IMR-90 (cell line): ENCODE data around the gene PANK4. TPM values are rescaled to one million over a fixed set of nuclear protein-coding genes. Genes with fewer than 3 reads are reported as not detected.

Source experiments
- ATAC-seq: fragments of 200-7000 bp; cut with Tn5 transposase; 2 replicates; pipeline ENCODE4 v1.9.1; 2020; ENCODE audit warnings: low read depth, mild to moderate bottlenecking, moderate library complexity
- BruUV-seq: library from RNA; stranded (reverse); fragments of 400-500 nt; replicated peaks from 2 replicates; lab custom pipeline; 2021; lab: Mats Ljungman, UMichigan
- CTCF ChIA-PET: fragments of 300-600 bp; formaldehyde crosslinking; extraction: SDS; loops from one replicate; lab custom pipeline; 2021; ENCODE audit warnings: antibody characterized with exemption; lab: Yijun Ruan, JAX
- POLR2A ChIA-PET: fragments of 300-600 bp; sonication (Branson Sonifier 250); formaldehyde crosslinking; loops from one replicate; lab custom pipeline; 2022; ENCODE audit warnings: antibody characterized with exemption; ENCODE audit not compliant: unreplicated experiment; lab: Charles Lee
- DNase-seq: peaks from one replicate; pipeline ENCODE4 v3.0.0; 2013
- H2AFZ ChIP-seq: replicated peaks from 2 replicates; pipeline ENCODE3; 2013; ENCODE audit warnings: low read length, mild to moderate bottlenecking; ENCODE audit not compliant: poor library complexity
- H2AK5ac ChIP-seq: 2 replicates; pipeline ENCODE4 v1.6.1; 2013; ENCODE audit warnings: low read depth, low read length, inconsistent platforms
- H2AK9ac ChIP-seq: replicated peaks from 2 replicates; pipeline ENCODE3; 2013; ENCODE audit warnings: mild to moderate bottlenecking, low read depth, low read length, moderate library complexity; ENCODE audit not compliant: poor library complexity
- H2BK120ac ChIP-seq: 2 replicates; pipeline ENCODE4 v1.6.1; 2013; ENCODE audit warnings: low read depth, low read length, inconsistent platforms
- H2BK15ac ChIP-seq: 3 replicates; pipeline ENCODE4 v1.6.1; 2013; ENCODE audit warnings: low read depth, low read length, inconsistent platforms
- H2BK20ac ChIP-seq: 2 replicates; pipeline ENCODE4 v1.6.1; 2013; ENCODE audit warnings: low read depth, mild to moderate bottlenecking, inconsistent platforms, low read length, moderate library complexity
- H2BK5ac ChIP-seq: 2 replicates; pipeline ENCODE4 v1.6.1; 2013; ENCODE audit warnings: mild to moderate bottlenecking, low read depth, low read length, inconsistent platforms; ENCODE audit not compliant: poor library complexity, severe bottlenecking
- H3K14ac ChIP-seq: replicated peaks from 2 replicates; pipeline ENCODE4 v1.6.1; 2013; ENCODE audit warnings: low read depth, low read length, inconsistent platforms
- H3K18ac ChIP-seq: 2 replicates; pipeline ENCODE4 v1.6.1; 2013; ENCODE audit warnings: low read depth, low read length, control low read depth
- H3K23ac ChIP-seq: 2 replicates; pipeline ENCODE4 v1.6.1; 2013; ENCODE audit warnings: low read depth, low read length, inconsistent platforms
- H3K27ac ChIP-seq: 2 replicates; pipeline ENCODE4 v1.5.1; 2013; ENCODE audit warnings: mild to moderate bottlenecking, control low read depth, low read length; ENCODE audit not compliant: insufficient read depth
- H3K27me3 ChIP-seq: 2 replicates; pipeline ENCODE4 v1.6.1; 2013; ENCODE audit warnings: low read length; ENCODE audit not compliant: control insufficient read depth, insufficient read depth
- H3K36me3 ChIP-seq: 2 replicates; pipeline ENCODE4 v1.6.1; 2013; ENCODE audit warnings: low read length, mixed read lengths; ENCODE audit not compliant: control insufficient read depth, insufficient read depth
- H3K4ac ChIP-seq: 2 replicates; pipeline ENCODE4 v1.6.1; 2013; ENCODE audit warnings: low read depth, low read length, inconsistent platforms
- H3K4me1 ChIP-seq: 2 replicates; pipeline ENCODE4 v1.6.1; 2013; ENCODE audit warnings: low read length, mixed read lengths; ENCODE audit not compliant: control insufficient read depth, insufficient read depth
- H3K4me2 ChIP-seq: 2 replicates; pipeline ENCODE4 v1.6.1; 2013; ENCODE audit warnings: low read depth, mild to moderate bottlenecking, control low read depth, low read length, moderate library complexity
- H3K4me3 ChIP-seq: 2 replicates; pipeline ENCODE4 v1.5.1; 2013; ENCODE audit warnings: low read depth, mild to moderate bottlenecking, control low read depth, low read length, moderate library complexity; ENCODE audit not compliant: insufficient read depth
- H3K56ac ChIP-seq: 2 replicates; pipeline ENCODE4 v1.6.1; 2013; ENCODE audit warnings: low read length, inconsistent platforms; ENCODE audit not compliant: insufficient read depth; ENCODE audit errors: extremely low read depth
- H3K79me1 ChIP-seq, 2 experiments: 2 replicates each; pipeline ENCODE4 v1.6.1; 2013; ENCODE audit warnings: low read length in 2 of 2, inconsistent platforms in 1 of 2, low read depth in 1 of 2
- H3K9ac ChIP-seq: 2 replicates; pipeline ENCODE4 v1.6.1; 2013; ENCODE audit warnings: low read depth, low read length, control low read depth
- H3K9me1 ChIP-seq: 2 replicates; pipeline ENCODE4 v1.6.1; 2013; ENCODE audit warnings: low read length, inconsistent platforms; ENCODE audit not compliant: insufficient read depth
- H3K9me3 ChIP-seq: 2 replicates; pipeline ENCODE4 v1.6.1; 2013; ENCODE audit warnings: low read length; ENCODE audit not compliant: control insufficient read depth, insufficient read depth
- H4K20me1 ChIP-seq: 2 replicates; pipeline ENCODE4 v1.6.1; 2013; ENCODE audit warnings: low read length, inconsistent platforms; ENCODE audit not compliant: insufficient read depth
- H4K5ac ChIP-seq: 2 replicates; pipeline ENCODE4 v1.6.1; 2013; ENCODE audit warnings: mild to moderate bottlenecking, low read depth, low read length, control low read depth
- H4K8ac ChIP-seq, 2 experiments: 2 replicates each; pipeline ENCODE4 v1.6.1; 2013; ENCODE audit warnings: low read depth in 2 of 2, low read length in 2 of 2, control low read depth in 1 of 2, inconsistent platforms in 1 of 2
- H4K91ac ChIP-seq: 2 replicates; pipeline ENCODE4 v1.6.1; 2013; ENCODE audit warnings: low read depth, low read length, inconsistent platforms; ENCODE audit not compliant: insufficient read depth
- CHD1 ChIP-seq: IDR thresholded peaks from 2 replicates; pipeline ENCODE4 v1.6.1; 2012; ENCODE audit warnings: low read depth, low read length, improper control_type of control experiment
- CTCF ChIP-seq: conservative IDR thresholded peaks from 2 replicates; pipeline ENCODE4 v1.5.1; 2012; ENCODE audit warnings: mild to moderate bottlenecking, low read depth, low read length, improper control_type of control experiment
- MAZ ChIP-seq: IDR thresholded peaks from 2 replicates; pipeline ENCODE4 v1.6.1; 2012; ENCODE audit warnings: low read depth, mild to moderate bottlenecking, low read length, improper control_type of control experiment, moderate library complexity, borderline replicate concordance
- MXI1 ChIP-seq: IDR thresholded peaks from 2 replicates; pipeline ENCODE4 v1.6.1; 2012; ENCODE audit warnings: low read depth, mild to moderate bottlenecking, low read length, moderate library complexity, borderline replicate concordance
- NFE2L2 ChIP-seq: fragments of 150-350 bp; IDR thresholded peaks from 2 replicates; pipeline ENCODE4 v1.6.1; 2016; ENCODE audit warnings: low read depth, mild to moderate bottlenecking, low read length
- POLR2A ChIP-seq: IDR thresholded peaks from 2 replicates; pipeline ENCODE4 v1.6.1; 2012; ENCODE audit warnings: mild to moderate bottlenecking, low read depth, low read length
- SMC3 ChIP-seq: fragments of 150-350 bp; IDR thresholded peaks from 2 replicates; pipeline ENCODE4 v1.6.1; 2016; ENCODE audit warnings: low read depth, mild to moderate bottlenecking, antibody characterized with exemption, low read length, moderate library complexity
- WGBS, 2 experiments: methylation state at CpG; one replicate each; pipeline versions ENCODE4 v1.1.5 to v1.1.7; 2013; ENCODE audit warnings: missing lambda C conversion rate in 2 of 2; ENCODE audit not compliant: insufficient read length in 1 of 2; ENCODE audit errors: extremely low coverage in 2 of 2; 5-methylcytosine and 5-hydroxymethylcytosine counted together
- dilution Hi-C: fragments of 300-500 bp; cut with HindIII; formaldehyde crosslinking; loops from one replicate; pipeline ENCODE4 v1.14.3; 2018; ENCODE audit warnings: low sequenced_read_pairs; ENCODE audit not compliant: unreplicated experiment
- in situ Hi-C: fragments of 300-500 bp; cut with MboI; formaldehyde crosslinking; loops from 3 replicates; pipeline ENCODE4 v1.14.3; 2019; ENCODE audit warnings: low sequenced_read_pairs, inconsistent platforms, mixed read lengths
- intact Hi-C: fragments of 100-400 bp; cut with micrococcal nuclease; formaldehyde crosslinking; loops from 2 replicates; pipeline ENCODE4 v1.10.0; 2022
- polyA plus RNA-seq, 3 experiments: library from polyadenylated mRNA; depleted of rRNA; stranded (reverse); fragments of >200 nt; gene quantifications; 2 replicates each; pipeline ENCODE4 v1.2.3, GENCODE V29; 2012; ENCODE audit warnings: low replicate concordance in 1 of 3
- total RNA-seq: library from RNA; depleted of rRNA; stranded (reverse); fragments of >200 nt; gene quantifications from 2 replicates; pipeline ENCODE4 v1.2.3, GENCODE V29; 2012

PANK4 gene
- total and polyA plus RNA-seq, 2 of the 4 experiments (the other 2 are of a cell fraction), result 14.0 to 18.5 TPM

- Histone ChIP-seq H3K27me3 (peaks cover 12% of the 10 kb centered on the region; the same call in 1 of the 2 replicates), H4K20me1 (no peaks in the 10 kb centered on the region; the same call in 1 of the 2 replicates), H2BK5ac (no peak overlapping the region), H3K79me1 (no peaks in the 10 kb centered on the region), H3K4me2 (no peak overlapping the region), H3K9me1 (no peaks in the 10 kb centered on the region), H2BK120ac (no peak overlapping the region), H3K4me3 (no peak overlapping the region), H3K4ac (no peak overlapping the region), H3K14ac (no peak overlapping the region), H4K8ac (no peak overlapping the region), H3K56ac (no peak overlapping the region), H3K18ac (no peak overlapping the region), H4K91ac (no peak overlapping the region), H4K5ac (no peak overlapping the region), H3K9ac (no peak overlapping the region), H3K27ac (no peak overlapping the region), H3K36me3 (no peaks in the 10 kb centered on the region), H2AK5ac (no peak overlapping the region), H2BK15ac (no peak overlapping the region), H3K9me3 (no peaks in the 10 kb centered on the region), H2AK9ac (no peak overlapping the region), H3K4me1 (no peaks in the 10 kb centered on the region), H2BK20ac (no peak overlapping the region), H3K23ac (no peak overlapping the region), H2AFZ (no peak overlapping the region)
- no peak for ATAC-seq
- BruUV-seq, result no TSS peak
- intact Hi-C loops (no loop called here), in situ Hi-C loops (no loop called here), dilution Hi-C loops (no loop called here)
- TF ChIP-seq NFE2L2 (no peak), SMC3 (no peak), MXI1 (no peak), MAZ (no peak), CHD1 (no peak), CTCF (no peak), POLR2A (no peak)
- WGBS, 2 experiments, result 87% methylated on average over 14 of the region's 28 CpGs; no CpG with 5 or more reads in 1 of the 2 experiments
- ChIA-PET POLR2A (no interaction called here), CTCF (no interaction called here)
- no peak for DNase-seq
These were observed 30.2 kb downstream of the PANK4 start for GRCh38 chr1:2496087-2496622.
